ENCODE results near the gene GABPB2. TPM values are rescaled to one million over a fixed set of nuclear protein-coding genes. Genes with fewer than 3 reads are reported as not detected.

The GABPB2 gene
- total RNA-seq, 3 donors from 2014 or later, result 15.1 to 18.7 (median 18.6) TPM

DNA sequence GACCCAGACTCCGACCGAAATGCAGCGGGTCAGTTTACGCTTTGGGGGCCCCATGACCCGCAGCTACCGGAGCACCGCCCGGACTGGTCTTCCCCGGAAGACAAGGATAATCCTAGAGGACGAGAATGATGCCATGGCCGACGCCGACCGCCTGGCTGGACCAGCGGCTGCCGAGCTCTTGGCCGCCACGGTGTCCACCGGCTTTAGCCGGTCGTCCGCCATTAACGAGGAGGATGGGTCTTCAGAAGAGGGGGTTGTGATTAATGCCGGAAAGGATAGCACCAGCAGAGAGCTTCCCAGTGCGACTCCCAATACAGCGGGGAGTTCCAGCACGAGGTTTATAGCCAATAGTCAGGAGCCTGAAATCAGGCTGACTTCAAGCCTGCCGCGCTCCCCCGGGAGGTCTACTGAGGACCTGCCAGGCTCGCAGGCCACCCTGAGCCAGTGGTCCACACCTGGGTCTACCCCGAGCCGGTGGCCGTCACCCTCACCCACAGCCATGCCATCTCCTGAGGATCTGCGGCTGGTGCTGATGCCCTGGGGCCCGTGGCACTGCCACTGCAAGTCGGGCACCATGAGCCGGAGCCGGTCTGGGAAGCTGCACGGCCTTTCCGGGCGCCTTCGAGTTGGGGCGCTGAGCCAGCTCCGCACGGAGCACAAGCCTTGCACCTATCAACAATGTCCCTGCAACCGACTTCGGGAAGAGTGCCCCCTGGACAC, 22.5 kb upstream of the GABPB2 start:
- Histone ChIP-seq H3K4me3 (peak overlapping the region; percentile 37), H3K9me3 (no peaks in the 10 kb centered on the region), H3K4me1 (ENCODE audit: low read depth) (peaks cover 6% of the 10 kb centered on the region), H3K36me3 (ENCODE audit: low read depth) (peaks cover 6% of the 10 kb centered on the region)
- intact Hi-C loops (cut with DNase I, micrococcal nuclease), result no loop called here
- DNase-seq (peak; percentile 73 to 83 (median 79)), ATAC-seq (peak; percentile 84)
- TF ChIP-seq CTCF (IDR thresholded peaks at IDR 0.05), result peak; percentile 10

- no peak overlapping the region for H3K4me3 ChIP-seq
- intact Hi-C loops (cut with DNase I, micrococcal nuclease), result no loop called here
Observed at GRCh38 chr1:151048645-151049032, 21.9 kb upstream of the GABPB2 start.

DNA sequence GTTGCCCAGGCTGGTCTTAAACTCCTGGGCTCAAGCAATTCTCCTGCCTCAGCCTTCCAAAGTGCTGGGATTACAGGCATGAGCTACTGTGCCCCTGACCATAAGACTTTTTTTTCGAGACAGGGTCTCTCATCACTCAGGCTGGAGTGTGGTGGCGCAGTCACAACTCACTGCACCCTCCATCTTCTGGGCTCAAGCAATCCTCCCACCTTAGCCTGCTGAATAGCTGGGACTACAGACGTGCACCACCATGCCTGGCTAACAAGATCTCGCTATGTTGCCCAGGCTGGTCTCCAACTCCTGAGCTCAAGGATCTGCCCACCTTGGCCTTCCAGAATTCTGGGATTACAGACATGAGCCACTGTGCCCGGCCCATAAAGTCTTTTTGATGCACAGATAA, 21.1 kb upstream of the GABPB2 start:
- Histone ChIP-seq H3K36me3 (ENCODE audit: low read depth) (peaks cover 11% of the 10 kb centered on the region), H3K4me3 (no peak overlapping the region), H3K4me1 (ENCODE audit: low read depth) (peaks cover 6% of the 10 kb centered on the region), H3K9me3 (no peaks in the 10 kb centered on the region)
- no peak for TF ChIP-seq CTCF (IDR thresholded peaks at IDR 0.05)
- DNase-seq (no peak), ATAC-seq (no peak)
- intact Hi-C loops (cut with DNase I, micrococcal nuclease), result no loop called here

More at GRCh38 chr1:151048645-151049032, 21.9 kb upstream of the GABPB2 start:
- DNase-seq (no peak), ATAC-seq (no peak)
- Histone ChIP-seq H3K36me3 (ENCODE audit: low read depth) (peaks cover 11% of the 10 kb centered on the region), H3K4me1 (ENCODE audit: low read depth) (peaks cover 6% of the 10 kb centered on the region), H3K9me3 (no peaks in the 10 kb centered on the region)
- no peak for TF ChIP-seq CTCF (IDR thresholded peaks at IDR 0.05)

- ATAC-seq, result no peak
- Histone ChIP-seq H3K4me1 (ENCODE audit: low read depth) (peaks cover 7% of the 10 kb centered on the region), H3K4me3 (no peak overlapping the region), H3K9me3 (no peaks in the 10 kb centered on the region), H3K36me3 (ENCODE audit: low read depth) (peaks cover 11% of the 10 kb centered on the region)
- DNase-seq, result no peak
- intact Hi-C loops (cut with DNase I, micrococcal nuclease), result loop anchor here in 1 of 2 donors (10.0 kb wide), 1 partner anchor 45 kb away; the partner anchor contains the start of genes MINDY1 and PRUNE1
- TF ChIP-seq CTCF (IDR thresholded peaks at IDR 0.05), result no peak
Observed at GRCh38 chr1:151050051-151050688, 20.4 kb upstream of the GABPB2 start.

- Histone ChIP-seq H3K36me3 (ENCODE audit: low read depth) (peaks cover 11% of the 10 kb centered on the region), H3K4me1 (ENCODE audit: low read depth) (peaks cover 19% of the 10 kb centered on the region), H3K4me3 (no peak overlapping the region), H3K9me3 (no peaks in the 10 kb centered on the region)
- ATAC-seq (no peak), DNase-seq (no peak)
- intact Hi-C loops (cut with DNase I, micrococcal nuclease), result loop anchor here in 1 of 2 donors (10.0 kb wide), 1 partner anchor 47 kb away; the partner anchor contains the start of genes MINDY1 and PRUNE1
- no peak for TF ChIP-seq CTCF (IDR thresholded peaks at IDR 0.05)
Observed at GRCh38 chr1:151051356-151052009, 19.1 kb upstream of the GABPB2 start.

All from mucosa of descending colon (tissue), 3 donors.